GM11168 (cell line): Measurements from ENCODE around the gene DPH3.
"Not testable (repeated sequence)": the region's sequence is repeated elsewhere in the genome, so short reads cannot be mapped to it uniquely, and the experiment has no call there.

ENCODE experiments used
- in situ Hi-C: fragments of 300-500 bp; cut with MboI; formaldehyde crosslinking; loops from one replicate; pipeline ENCODE4 v1.12.0; 2022; ENCODE audit warnings: low sequenced_read_pairs; ENCODE audit not compliant: unreplicated experiment

DPH3 gene

GRCh38 chr3:16264708-16265454 lies at the start of gene DPH3, which contains the start of gene OXNAD1:
DPH3 (minus strand) TSS chr3:16264943; CDS start chr3:16264876, 67 bp downstream.
OXNAD1 (plus strand) TSS chr3:16265212; CDS start chr3:16270953, 5,741 bp downstream.
- in situ Hi-C loops = no loop called here

GRCh38 chr3:16313886-16314645 lies 49.3 kb upstream of the DPH3 start:
- in situ Hi-C loops = no loop called here

GRCh38 chr3:16311960-16312451 lies 47.3 kb upstream of the DPH3 start:
- in situ Hi-C loops = no loop called here

GRCh38 chr3:16310486-16310885 lies 45.7 kb upstream of the DPH3 start:
- in situ Hi-C loops = not testable (repeated sequence)

GRCh38 chr3:16309558-16309957 lies 44.8 kb upstream of the DPH3 start:
- in situ Hi-C loops = no loop called here

GRCh38 chr3:16308727-16309126 lies 44.0 kb upstream of the DPH3 start:
- in situ Hi-C loops = no loop called here

- in situ Hi-C loops = no loop called here
Measured at GRCh38 chr3:16307832-16308531, 43.2 kb upstream of the DPH3 start.

- in situ Hi-C loops = no loop called here
Measured at GRCh38 chr3:16305111-16305541, 40.4 kb upstream of the DPH3 start.

GRCh38 chr3:16304061-16305010 lies 39.6 kb upstream of the DPH3 start:
- in situ Hi-C loops = no loop called here

- in situ Hi-C loops = no loop called here
Measured at GRCh38 chr3:16303037-16303575, 38.4 kb upstream of the DPH3 start.

GRCh38 chr3:16302082-16302631 lies 37.4 kb upstream of the DPH3 start:
- in situ Hi-C loops = no loop called here

- in situ Hi-C loops = no loop called here
Measured at GRCh38 chr3:16301507-16301906, 36.8 kb upstream of the DPH3 start.

- in situ Hi-C loops = no loop called here
Measured at GRCh38 chr3:16300881-16301359, 36.2 kb upstream of the DPH3 start.

GRCh38 chr3:16300307-16300706 lies 35.6 kb upstream of the DPH3 start:
- in situ Hi-C loops = no loop called here

- in situ Hi-C loops = no loop called here
Measured at GRCh38 chr3:16299746-16300145, 35.0 kb upstream of the DPH3 start.

- in situ Hi-C loops = no loop called here
Measured at GRCh38 chr3:16298891-16299290, 34.1 kb upstream of the DPH3 start.

- in situ Hi-C loops = no loop called here
Measured at GRCh38 chr3:16297997-16298885, 33.5 kb upstream of the DPH3 start.
